Measurements from ENCODE around the gene HOTAIR. TPM values are rescaled to one million over a fixed set of nuclear protein-coding genes. Genes with fewer than 3 reads are reported as not detected.

The HOTAIR gene
- total RNA-seq, 2 experiments from 2014 or later: not detected

DNA sequence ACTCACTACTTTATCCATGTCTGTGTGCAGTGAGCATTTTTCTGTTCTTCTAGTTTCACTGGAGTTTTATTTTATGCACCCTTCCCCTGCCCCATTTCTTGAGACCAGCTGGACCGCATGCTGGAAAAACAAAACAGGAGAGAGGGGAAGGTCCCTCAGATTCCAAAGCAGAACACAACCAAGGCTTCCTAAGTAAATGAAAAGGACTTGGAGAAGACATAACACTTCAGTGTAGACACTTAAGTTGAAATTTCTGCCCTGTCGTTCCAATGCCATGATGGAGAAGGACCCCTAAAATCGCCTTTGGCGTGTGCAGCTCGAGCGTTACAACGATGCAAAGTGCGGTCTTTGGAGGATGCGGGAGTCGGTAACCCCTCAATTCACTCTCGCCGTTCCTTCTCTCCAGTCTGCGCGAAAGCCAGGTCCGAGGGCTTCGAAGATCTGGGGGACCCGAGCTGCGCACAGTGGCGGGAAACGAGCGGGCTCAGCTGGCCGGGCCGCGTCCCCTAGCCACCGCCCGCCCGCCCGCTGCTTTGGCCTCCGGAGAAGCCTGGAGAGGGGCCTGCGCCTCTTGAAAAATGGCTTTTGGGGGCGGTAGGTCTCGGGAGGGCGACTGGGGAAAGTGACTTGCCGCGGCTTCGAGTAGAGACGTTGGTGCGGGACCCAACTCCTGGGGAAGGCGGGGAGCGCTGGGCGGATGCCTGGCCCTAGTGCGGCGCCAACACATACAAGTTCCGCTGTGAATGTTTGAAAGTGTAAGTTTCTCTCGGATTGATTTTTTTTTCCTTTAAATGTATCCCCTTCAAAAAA lies 47.3 kb downstream of the HOTAIR start:
- Mint-ChIP-seq H3K9me3 (ENCODE audit: low read depth) (no peaks in the 10 kb centered on the region), H3K4me3 (no peak overlapping the region), H3K27me3 (peaks cover 95% of the 10 kb centered on the region), H3K4me1 (no peaks in the 10 kb centered on the region), H3K36me3 (peaks cover 3% of the 10 kb centered on the region), H3K27ac (no peak overlapping the region)
- DNase-seq: no peak
- CTCF ChIA-PET: interaction anchor here (0.7 kb wide), 1 partner anchor 105 kb away, joined by 3 read pairs; the partner anchor contains the start of gene HOXC5
- ATAC-seq: no peak

DNA sequence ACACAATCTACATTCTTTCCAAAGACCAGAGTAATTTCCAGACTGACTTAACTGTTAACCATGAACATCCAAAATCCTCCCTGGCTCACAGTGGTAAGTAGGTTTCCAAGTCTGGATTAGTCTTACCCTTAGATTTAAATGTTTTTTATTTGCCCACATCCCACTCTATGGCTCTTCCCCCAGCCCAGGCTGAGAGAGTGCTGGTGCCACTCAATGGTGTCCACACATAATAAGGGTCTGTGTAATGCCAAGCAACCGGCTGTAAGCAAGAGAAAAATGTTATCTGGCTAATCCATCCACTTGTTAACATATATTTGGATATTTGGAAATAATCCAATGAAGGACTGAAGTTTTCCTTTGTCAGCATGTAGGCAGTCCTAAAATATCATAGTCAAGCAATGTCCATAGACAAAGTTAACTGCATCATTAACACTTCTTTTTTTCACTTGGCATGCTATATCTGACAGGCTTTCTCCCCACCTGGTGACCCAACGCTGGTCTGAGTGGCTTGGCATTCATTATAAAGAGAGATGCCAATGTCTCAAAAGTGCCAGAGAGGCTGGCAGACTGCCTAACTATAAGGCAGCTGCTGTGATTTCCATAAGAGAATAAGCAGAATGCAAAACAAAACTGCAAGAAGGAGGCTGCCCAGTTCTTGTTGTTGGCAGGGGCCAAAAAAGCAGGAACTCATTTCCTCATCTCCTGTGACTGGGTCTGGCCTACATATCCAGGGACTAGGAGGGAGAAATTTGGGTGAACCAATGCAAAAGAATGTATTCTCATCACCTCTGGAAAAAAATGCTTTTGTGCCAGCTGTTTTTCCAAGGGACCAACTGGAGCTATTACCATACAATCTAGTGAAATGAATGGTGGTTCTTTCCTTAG lies 50.0 kb downstream of the HOTAIR start:
- peaks cover 93% of the 10 kb centered on the region for H3K27me3 Mint-ChIP-seq
- no peak overlapping the region for H3K27ac Mint-ChIP-seq
- no peaks in the 10 kb centered on the region for H3K4me1 Mint-ChIP-seq
- no peak for ATAC-seq
- H3K9me3 Mint-ChIP-seq (ENCODE audit: low read depth): no peaks in the 10 kb centered on the region
- H3K4me3 Mint-ChIP-seq: no peak overlapping the region
- no peak for DNase-seq
- CTCF ChIA-PET: no interaction called here
- peaks cover 3% of the 10 kb centered on the region for H3K36me3 Mint-ChIP-seq

DNA sequence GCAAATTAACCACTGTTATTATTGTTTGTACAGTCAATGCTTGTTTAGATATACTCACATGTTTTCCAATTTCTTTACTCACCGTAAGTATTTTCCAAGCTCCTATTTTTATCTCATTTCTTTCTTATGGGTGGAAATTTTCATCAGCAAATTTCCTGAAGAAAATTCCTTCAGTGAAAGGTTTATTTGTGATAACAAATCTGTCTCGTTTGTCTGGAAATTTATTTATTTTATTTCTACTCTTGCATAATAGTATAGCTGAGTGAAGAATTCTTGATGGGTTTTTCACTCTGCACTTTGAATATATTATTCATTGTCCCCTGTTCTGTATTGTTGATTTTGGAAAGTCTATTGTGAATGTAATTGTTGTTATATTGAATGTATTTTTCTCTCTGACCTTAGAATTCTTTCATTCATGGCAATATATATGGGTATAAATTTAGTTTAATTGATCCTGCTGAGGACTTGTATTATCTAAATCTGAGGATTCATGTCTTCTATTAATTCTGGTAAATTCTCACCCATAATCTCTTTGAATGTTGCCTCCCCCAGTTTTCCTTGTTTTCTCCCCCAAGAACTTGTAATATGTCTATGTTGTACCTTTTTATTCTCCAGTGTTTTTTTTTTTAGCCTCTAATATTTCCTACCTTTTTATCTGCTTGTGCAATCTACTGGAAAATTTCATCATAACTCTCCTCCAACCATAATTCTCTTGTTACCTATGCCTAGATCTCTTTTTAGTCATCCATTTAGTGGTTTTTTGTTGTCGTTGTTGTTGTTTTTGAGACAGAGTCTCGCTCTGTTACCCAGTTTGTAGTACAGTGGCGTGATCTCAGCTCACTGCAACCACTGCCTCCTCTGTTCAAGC lies 57.7 kb downstream of the HOTAIR start:
- Mint-ChIP-seq H3K27ac (no peak overlapping the region), H3K27me3 (peaks cover 68% of the 10 kb centered on the region)
- CTCF ChIA-PET: no interaction called here

More for the DNA sequence above, 57.7 kb downstream of the HOTAIR start:
- DNase-seq: no peak
- ATAC-seq: no peak
- H3K9me3 Mint-ChIP-seq (ENCODE audit: low read depth): no peaks in the 10 kb centered on the region
- H3K36me3 Mint-ChIP-seq: no peaks in the 10 kb centered on the region
- no peak overlapping the region for H3K4me3 Mint-ChIP-seq
- H3K4me1 Mint-ChIP-seq: no peaks in the 10 kb centered on the region

Small RNAs within 50 kb of the gene (microRNA-seq; reads per million reads assigned to microRNA genes)
- 193 reads per million, percentile 73 among the genes with 10 or more reads in this experiment for gene MIR196A2

Other genes starting within 250 kb of the HOTAIR start
- 10 to 100 TPM; 39.0 to 40.0 TPM for gene CALCOCO1, start 247.5 kb downstream of the HOTAIR start, total RNA-seq
- not detected for gene CISTR, start 223.0 kb downstream of the HOTAIR start, total RNA-seq
- not detected for gene HOXC13, start 36.1 kb downstream of the HOTAIR start, total RNA-seq
- not detected for gene HOXC12, start 20.1 kb downstream of the HOTAIR start, total RNA-seq
- not detected for gene HOXC11, start 1.8 kb downstream of the HOTAIR start, total RNA-seq
- gene HOXC10, start 10.2 kb upstream of the HOTAIR start, total RNA-seq: not detected
- not detected for gene HOXC9, start 25.2 kb upstream of the HOTAIR start, total RNA-seq
- not detected for gene HOXC8, start 34.0 kb upstream of the HOTAIR start, total RNA-seq
- not detected for gene HOXC6, start 53.5 kb upstream of the HOTAIR start, total RNA-seq
- gene HOXC5, start 58.1 kb upstream of the HOTAIR start, total RNA-seq: not detected
- 1 to 10 TPM; 1.5 to 1.9 TPM for gene HOXC4, start 78.9 kb upstream of the HOTAIR start, total RNA-seq
- gene SMUG1, start 214.0 kb upstream of the HOTAIR start, total RNA-seq: 10 to 100 TPM; 24.1 to 27.1 TPM

Measured in activated CD8-positive, alpha-beta memory T cell treated with anti-CD3 and anti-CD28 coated beads, Interleukin-2, amount 10 ng/mL, durations not matched to agents 7 days and 5 days (primary cell).